ENCODE measurements around the gene SLC2A5.
"Not testable (repeated sequence)": the region's sequence is repeated elsewhere in the genome, so short reads cannot be mapped to it uniquely, and the experiment has no call there.

The SLC2A5 gene

DNA sequence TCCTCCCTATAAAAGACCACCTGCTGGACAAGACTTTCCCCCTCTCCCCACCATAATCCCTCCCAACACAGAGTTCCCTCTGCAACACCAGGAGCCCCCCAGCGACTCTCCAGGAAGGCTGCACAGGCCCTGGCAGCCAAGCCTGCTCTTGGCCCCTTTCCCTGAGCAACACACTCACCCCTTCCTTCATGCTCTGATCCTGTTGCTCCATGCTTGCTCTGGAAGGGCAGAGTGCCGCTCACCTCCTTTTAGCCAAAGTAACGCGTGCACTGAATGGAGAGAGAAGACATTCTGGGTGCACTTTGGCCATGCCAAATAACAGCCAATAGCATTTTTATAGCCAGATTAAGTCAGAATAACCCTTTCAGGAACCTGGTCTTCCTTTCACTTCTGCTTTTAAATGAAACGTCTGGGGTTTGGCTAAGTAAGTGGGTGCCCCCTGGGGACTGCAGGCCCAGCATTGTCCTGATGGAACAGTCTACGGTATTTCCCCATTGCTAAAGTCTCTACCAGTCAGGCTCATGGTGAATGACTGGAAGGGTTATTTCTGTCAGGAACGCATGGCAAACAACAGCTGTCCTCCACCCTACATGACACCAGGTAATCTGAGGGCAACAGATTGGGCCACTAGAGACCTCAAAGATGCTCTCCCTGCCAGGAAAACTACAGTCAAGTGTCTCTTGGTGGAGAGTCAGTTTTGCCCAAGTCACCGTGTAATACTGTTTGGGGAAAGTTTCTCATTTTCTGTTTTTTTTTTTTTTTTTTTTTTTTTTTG lies at the start of gene SLC2A5:
TSS of gene SLC2A5 (minus strand) at position 310 of the 775 bp plus-strand sequence. CDS start at position 211, 99 bp downstream.
- DNase-seq (ENCODE audit: low read depth) = no peak

GRCh38 chr1:9118186-9118585 lies 48.8 kb upstream of the SLC2A5 start:
- no peak for DNase-seq (ENCODE audit: low read depth)

GRCh38 chr1:9115351-9116205 lies 46.1 kb upstream of the SLC2A5 start:
- peak; percentile 5 for DNase-seq (ENCODE audit: low read depth)

DNA sequence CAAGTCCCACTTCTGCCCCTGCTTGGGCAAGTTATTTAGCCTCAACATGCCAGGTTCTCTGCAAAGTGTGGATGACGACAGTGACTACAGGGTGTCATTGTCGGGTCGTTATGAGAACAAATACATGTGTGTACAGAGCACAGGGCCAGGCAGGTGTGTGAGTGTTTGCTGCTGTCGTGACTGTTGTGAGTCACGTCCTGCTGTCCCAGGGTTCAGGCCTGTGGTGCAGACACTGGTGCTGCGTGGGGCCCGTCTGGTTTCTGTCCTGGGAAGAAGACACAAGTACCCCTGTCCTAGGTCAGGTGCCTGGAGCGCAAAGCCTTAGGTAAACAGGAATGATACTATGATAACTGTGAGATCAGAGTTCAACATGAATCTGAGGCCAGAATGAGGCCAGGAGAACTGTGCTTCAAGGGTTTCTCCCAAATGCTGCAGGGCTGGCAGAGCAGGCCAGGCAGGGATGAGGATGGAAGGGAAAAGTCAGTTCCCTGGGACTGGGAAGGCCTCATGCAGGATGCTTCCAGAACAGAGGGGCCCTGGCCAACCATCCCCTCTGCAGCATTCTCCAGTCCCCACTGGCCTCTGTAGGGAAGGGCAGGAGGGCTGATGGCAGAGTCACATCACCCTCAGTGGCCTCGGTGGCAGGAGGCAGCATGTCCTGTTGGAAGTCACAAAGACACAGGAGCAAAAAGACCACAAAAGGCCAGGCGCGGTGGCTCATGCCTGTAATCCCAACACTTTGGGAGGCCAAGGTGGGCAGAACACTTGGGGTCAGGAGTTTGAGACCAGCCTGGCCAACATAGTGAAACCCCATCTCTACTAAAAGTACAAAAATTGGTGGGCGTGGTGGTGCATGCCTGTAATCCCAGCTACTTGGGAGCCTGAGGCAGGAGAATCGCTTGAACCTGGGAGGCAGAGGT lies 43.8 kb upstream of the SLC2A5 start:
- DNase-seq (ENCODE audit: low read depth) = no peak

DNA sequence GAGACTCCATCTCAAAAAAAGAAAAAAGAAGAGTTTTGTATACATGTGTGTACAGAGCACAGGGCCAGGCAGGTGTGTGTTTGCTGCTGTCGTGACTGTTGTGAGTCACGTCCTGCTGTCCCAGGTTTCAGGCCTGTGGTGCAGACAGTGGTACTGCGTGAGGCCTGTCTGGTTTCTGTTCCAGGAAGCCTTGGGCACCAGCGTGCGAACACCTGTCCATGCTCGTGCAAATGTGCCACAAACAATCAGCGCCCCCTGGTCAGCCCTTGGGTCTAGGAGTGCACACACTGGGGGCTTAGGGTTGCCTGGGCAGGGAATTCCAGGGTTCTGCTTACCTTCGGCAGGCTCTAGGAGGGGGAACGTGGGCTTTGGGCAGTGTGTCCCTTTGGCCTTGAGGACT lies 42.5 kb upstream of the SLC2A5 start:
- DNase-seq (ENCODE audit: low read depth) = no peak

DNA sequence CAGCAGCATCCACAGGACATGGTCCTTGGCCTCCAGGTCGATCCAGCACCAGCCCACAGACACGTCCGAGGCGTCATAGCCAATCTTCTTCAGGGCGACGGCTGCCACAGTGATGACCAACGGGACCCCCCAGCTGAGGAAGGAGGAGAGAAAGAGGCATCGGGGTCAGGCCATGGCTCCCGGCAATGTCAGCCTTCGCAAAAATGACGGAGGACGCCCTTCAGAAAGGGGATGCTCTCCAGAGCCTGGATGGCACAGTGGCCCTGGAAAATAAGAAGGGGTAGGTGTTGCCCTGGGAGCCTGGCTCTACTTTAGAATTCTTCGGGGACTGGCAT lies 41.9 kb upstream of the SLC2A5 start:
- no peak for DNase-seq (ENCODE audit: low read depth)

GRCh38 chr1:9110669-9111356 lies 41.4 kb upstream of the SLC2A5 start:
- peak; percentile 85 for DNase-seq (ENCODE audit: low read depth)

DNA sequence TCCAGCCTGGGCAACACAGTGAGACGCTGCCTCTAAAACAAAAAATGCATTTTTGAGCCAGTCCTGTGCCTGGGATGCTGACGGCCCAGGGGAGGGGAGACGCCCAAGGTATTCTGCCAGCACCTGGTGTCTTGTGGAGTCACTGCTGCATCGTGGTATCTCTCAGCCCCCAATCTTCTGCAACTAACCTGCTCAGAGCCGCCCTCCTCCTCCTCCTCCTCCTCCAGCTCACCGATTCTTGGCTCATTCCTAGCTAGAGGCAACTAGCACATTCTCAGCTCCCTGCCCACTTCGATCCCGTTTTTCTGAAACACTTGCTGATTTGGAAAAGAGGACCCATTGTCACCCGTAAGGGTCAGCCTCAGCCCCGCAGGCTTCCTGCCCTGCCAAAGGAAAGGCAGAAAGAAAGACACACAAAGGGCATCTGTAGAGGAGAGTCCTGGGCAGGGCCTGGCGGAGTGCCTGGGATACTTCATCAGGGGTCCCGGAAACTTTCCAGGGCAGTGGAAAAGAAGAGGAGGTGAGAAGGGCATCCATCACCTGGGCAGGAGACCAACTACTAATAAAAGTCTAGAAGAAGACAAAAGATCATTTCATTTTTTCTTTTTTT lies 38.7 kb upstream of the SLC2A5 start:
- no peak for DNase-seq (ENCODE audit: low read depth)

- no peak for DNase-seq (ENCODE audit: low read depth)
Observed at GRCh38 chr1:9107136-9107535, 37.7 kb upstream of the SLC2A5 start.

- DNase-seq (ENCODE audit: low read depth) = no peak
Observed at GRCh38 chr1:9106286-9106685, 36.9 kb upstream of the SLC2A5 start.

DNA sequence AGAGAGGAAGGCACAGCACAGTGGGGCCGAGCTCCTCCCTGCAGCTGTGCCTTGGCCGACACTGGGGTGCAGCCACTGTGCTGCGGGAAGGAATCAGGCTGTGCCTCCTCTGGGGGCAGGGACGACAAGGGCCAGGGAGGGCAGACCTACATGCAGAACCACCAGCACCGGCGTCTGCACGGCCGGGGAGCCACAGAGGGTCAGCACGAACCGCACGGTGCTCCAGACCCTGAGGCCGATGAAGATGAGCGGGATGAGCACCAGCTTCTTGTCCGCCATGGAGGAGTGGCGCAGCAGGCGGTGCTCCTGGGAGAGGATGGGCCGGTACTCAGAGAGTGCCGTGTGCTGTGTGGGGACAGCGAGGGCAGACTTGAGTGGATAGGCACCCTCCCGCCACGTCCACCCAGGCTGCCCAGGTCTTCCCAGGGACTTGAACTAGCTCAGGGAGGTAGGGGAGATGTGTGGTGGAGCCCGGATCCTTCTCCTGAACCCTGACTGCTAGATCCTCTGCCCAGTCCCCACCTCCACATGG lies 36.0 kb upstream of the SLC2A5 start:
- DNase-seq (ENCODE audit: low read depth) = no peak

DNA sequence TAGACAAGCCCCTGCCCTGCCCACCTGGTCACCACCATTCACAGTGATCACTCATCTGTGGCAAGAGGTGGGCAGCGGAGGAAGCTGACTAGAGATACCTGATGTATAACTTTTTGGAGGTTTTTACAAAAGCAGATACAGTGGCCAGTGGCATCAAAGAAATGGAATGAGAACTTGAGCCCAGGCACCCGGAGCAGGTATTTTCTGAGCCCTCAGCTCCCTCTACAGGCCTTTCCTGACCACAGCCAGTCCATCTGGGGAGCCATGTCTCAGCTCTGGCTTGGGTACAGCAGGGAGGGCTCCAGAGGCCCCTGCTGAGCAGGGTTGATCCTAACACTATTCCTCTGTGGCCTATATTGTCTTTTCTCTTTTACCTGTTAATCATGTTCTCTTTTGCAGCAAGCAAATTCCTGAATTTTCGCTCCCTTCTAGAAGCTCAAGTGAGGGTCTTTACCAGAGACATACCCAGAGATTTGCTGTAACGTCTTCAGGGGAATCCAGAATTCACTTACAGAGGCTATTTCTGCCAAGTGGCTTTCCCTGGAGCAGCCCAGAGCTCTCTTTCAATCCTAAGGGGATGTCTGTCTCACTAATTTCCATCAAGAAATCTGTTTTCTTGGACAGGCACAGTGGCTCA lies 32.2 kb upstream of the SLC2A5 start:
- peak; percentile 72 for DNase-seq (ENCODE audit: low read depth)

DNA sequence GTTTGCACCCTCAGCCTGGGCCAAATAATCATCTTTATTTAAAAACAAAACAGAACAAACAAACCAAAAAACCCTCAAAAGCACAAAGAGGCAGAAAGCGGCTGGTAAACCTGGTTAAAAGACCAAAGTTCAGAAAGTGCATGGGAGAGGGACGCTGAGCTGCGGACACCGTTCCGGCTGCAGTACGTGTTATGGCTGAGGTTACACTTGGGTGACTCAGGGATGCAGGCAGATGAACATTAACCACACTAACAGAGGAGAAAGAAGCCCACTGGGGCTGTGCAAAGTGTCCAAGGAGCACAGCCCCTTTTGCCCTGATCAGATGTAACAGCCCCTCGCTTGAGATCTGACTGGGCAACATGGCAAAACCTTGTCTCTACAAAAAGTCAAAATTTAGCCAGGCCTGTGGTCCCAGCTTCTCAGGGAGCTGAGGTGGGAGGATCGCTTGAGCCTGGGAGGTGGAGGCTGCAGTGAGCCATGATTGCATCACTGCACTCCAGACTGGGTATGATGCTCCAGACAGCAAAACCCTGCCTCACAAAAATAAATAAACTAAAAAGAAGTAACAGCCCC lies 31.1 kb upstream of the SLC2A5 start:
- peak; percentile 65 for DNase-seq (ENCODE audit: low read depth)

- DNase-seq (ENCODE audit: low read depth) = no peak
Observed at GRCh38 chr1:9099555-9099954, 30.1 kb upstream of the SLC2A5 start.

DNA sequence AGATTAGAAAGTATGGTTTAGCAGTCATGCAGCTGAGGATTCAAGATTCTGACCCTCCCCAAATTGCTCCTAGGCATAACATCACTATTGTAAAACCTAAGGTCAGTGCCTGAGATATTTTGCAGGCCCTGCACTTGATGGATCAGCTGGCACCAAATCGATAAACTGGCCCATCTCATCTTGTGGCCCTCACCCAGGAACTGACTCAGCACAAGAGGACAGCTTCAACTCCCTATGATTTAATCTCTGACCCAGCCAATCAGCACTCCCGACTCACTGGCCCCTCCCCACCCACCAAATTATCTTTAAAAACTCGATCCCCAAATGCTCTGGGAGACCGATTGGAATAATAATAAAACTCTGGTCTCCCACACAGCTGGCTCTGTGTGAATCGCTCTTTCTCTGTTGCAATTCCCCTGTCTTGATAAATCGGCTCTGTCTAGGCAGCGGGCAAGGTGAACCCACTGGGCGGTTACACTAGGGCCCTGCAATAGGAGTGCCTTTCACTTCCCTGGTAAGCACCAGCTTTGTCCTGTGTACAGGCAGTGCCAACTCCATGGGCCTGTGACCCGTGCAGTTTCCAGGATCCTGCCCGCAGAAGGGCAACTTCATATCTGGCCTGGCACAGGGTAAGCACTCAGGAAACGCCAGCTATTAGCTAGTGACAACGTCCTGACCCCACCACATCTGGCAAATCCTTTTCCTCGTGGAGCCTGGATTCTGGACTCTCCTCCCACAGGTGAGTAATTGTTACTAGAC lies 28.7 kb upstream of the SLC2A5 start:
- DNase-seq (ENCODE audit: low read depth) = no peak

DNA sequence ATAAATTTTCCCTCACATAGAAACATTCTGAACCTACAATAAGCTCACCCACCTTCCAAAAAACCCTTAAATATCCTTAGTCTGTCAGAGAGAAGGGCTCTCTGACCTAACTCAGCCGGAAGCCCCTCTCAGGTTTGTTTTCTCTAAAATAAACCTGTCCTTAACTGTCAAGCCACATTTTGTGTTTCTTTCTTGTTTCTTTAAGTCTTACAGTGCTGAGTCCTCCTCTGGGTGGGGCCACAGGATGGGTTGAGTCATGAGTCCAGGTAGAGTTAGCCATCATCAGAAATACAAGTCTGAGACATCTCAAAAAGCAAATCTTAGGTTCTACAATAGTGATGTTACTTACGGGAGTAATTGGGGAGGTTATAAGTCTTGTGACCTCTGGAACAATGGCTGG lies 26.4 kb upstream of the SLC2A5 start:
- DNase-seq (ENCODE audit: low read depth) = no peak

DNA sequence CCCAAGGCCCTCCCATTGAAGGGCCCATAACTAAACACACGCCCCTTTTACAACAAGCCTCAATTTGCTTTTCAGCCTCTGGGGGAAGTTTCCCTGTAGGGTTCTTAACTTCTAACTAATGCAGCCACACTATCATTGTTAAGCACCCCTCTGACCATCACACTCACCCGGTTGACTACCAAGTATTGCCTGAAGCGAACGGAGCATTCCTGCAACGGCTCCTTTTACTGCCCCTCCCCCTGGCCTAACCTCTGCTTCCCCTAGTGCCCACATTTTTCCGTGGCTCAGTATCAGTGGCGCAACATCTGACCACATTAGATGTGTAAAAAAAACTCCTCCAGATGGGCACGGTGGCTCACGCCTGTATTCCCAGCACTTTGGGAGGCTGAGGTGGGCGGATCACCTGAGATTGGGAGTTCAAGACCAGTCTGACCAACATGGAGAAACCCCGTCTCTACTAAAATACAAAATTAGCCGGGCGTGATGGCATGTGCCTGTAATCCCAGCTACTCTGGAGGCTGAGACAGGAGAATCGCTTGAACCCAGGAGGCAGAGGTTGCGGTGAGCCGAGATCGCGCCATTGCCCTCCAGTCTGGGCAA lies 24.7 kb upstream of the SLC2A5 start:
- DNase-seq (ENCODE audit: low read depth) = not testable (repeated sequence)

DNA sequence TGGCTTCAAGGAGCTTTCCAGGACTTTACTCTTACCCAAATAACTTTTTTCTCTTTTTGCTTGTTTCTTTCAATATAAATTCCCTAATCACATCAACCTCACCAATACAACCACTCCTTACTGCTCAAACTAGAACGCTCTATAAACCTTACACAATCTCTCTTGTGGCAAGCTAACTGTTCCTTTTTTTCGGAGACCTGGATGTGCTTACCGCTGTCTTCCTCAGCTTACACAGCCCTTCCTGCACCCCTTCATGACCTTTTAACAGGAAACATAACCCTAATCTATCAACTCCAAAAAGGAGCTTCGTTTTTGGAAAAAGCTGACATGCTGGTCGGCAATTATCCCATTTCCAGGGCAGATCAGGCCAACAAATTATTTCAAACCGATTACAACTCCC lies 24.1 kb upstream of the SLC2A5 start:
- DNase-seq (ENCODE audit: low read depth) = no peak

GRCh38 chr1:9093091-9093490 lies 23.7 kb upstream of the SLC2A5 start:
- DNase-seq (ENCODE audit: low read depth) = no peak

Data from ELR (cell line).